MM.1S (cell line): ENCODE data around the gene COPB1.

Experiments used
- DNase-seq: peaks from one replicate; pipeline ENCODE4 v3.0.0-alpha.2; 2015
- H2AFZ ChIP-seq: fragments of 300-600 bp; sonication (generic); 2 replicates; pipeline ENCODE4 v1.6.0; 2016; ENCODE audit warnings: antibody characterized with exemption, low read length
- H3F3A ChIP-seq: fragments of 300-600 bp; sonication (generic); 2 replicates; pipeline ENCODE4 v1.6.1; 2016; ENCODE audit warnings: mild to moderate bottlenecking, antibody characterized with exemption, low read length, moderate library complexity, mixed read lengths; ENCODE audit not compliant: insufficient read depth
- H3K27ac ChIP-seq: fragments of 300-600 bp; sonication (generic); 2 replicates; pipeline ENCODE4 v1.5.1; 2016; ENCODE audit warnings: mild to moderate bottlenecking, low read length
- H3K27me3 ChIP-seq: fragments of 300-600 bp; sonication (generic); replicated peaks from 2 replicates; pipeline ENCODE4 v1.6.0; 2016; ENCODE audit warnings: low read length; ENCODE audit not compliant: insufficient read depth
- H3K36me3 ChIP-seq: fragments of 300-600 bp; sonication (generic); replicated peaks from 2 replicates; pipeline ENCODE4 v1.6.1; 2016; ENCODE audit warnings: mild to moderate bottlenecking, low read length, mixed read lengths; ENCODE audit not compliant: insufficient read depth
- H3K4me1 ChIP-seq: fragments of 300-600 bp; sonication (generic); 2 replicates; pipeline ENCODE4 v1.6.1; 2016; ENCODE audit warnings: low read length, mixed read lengths
- H3K4me2 ChIP-seq: fragments of 300-600 bp; sonication (generic); 2 replicates; pipeline ENCODE4 v1.6.0; 2016; ENCODE audit warnings: low read depth, low read length
- H3K4me3 ChIP-seq: fragments of 300-600 bp; sonication (generic); 2 replicates; pipeline ENCODE4 v1.5.1; 2016; ENCODE audit warnings: low read length, mixed read lengths
- H3K79me2 ChIP-seq: fragments of 300-600 bp; sonication (generic); 2 replicates; pipeline ENCODE4 v1.6.1; 2016; ENCODE audit warnings: mixed run types, low read length, mixed read lengths
- H3K9ac ChIP-seq: fragments of 300-600 bp; sonication (generic); 2 replicates; pipeline ENCODE4 v1.6.1; 2016; ENCODE audit warnings: low read length, mixed read lengths
- H3K9me2 ChIP-seq: fragments of 300-600 bp; sonication (generic); replicated peaks from 2 replicates; pipeline ENCODE4 v1.6.1; 2016; ENCODE audit warnings: mild to moderate bottlenecking, low read length, mixed read lengths; ENCODE audit not compliant: insufficient read depth
- H3K9me3 ChIP-seq: fragments of 300-600 bp; sonication (generic); replicated peaks from 2 replicates; pipeline ENCODE4 v1.6.1; 2016; ENCODE audit warnings: mild to moderate bottlenecking, low read length, mixed read lengths; ENCODE audit not compliant: insufficient read depth
- H4K20me1 ChIP-seq: fragments of 300-600 bp; sonication (generic); 2 replicates; pipeline ENCODE4 v1.6.1; 2016; ENCODE audit warnings: mild to moderate bottlenecking, low read length, moderate library complexity, mixed read lengths; ENCODE audit not compliant: insufficient read depth
- CTCF ChIP-seq: fragments of 300-600 bp; sonication (generic); IDR thresholded peaks from 2 replicates; pipeline ENCODE4 v1.5.1; 2016; ENCODE audit warnings: antibody characterized with exemption, low read length, mixed read lengths
- EZH2 ChIP-seq: fragments of 300-600 bp; sonication (generic); optimal IDR thresholded peaks from 2 replicates; pipeline ENCODE3; 2017; ENCODE audit warnings: low read depth, mild to moderate bottlenecking, antibody characterized with exemption, low read length, mixed read lengths
- EZH2phosphoT487 ChIP-seq: fragments of 300-600 bp; sonication (generic); IDR thresholded peaks from 2 replicates; pipeline ENCODE4 v1.6.1; 2018; ENCODE audit warnings: antibody characterized with exemption, low read length

Gene COPB1

GRCh38 chr11:14499178-14499559 lies 442 bp downstream of the COPB1 start:
- H2AFZ ChIP-seq: peak overlapping the region; percentile 39; the same call in 1 of the 2 replicates
- H3K27me3 ChIP-seq: no peaks in the 10 kb centered on the region
- no peaks in the 10 kb centered on the region for H3K9me3 ChIP-seq
- TF ChIP-seq EZH2phosphoT487 (no peak), EZH2 (no peak), CTCF (no peak)
- H3K4me2 ChIP-seq: peak overlapping the region; percentile 88
- H3K79me2 ChIP-seq: peaks cover 41% of the 10 kb centered on the region
- no peaks in the 10 kb centered on the region; the same call in 1 of the 2 replicates for H3K36me3 ChIP-seq
- DNase-seq: no peak
- H3K4me3 ChIP-seq: peak overlapping the region; percentile 97
- H3K9me2 ChIP-seq: no peaks in the 10 kb centered on the region
- H3F3A ChIP-seq: peaks cover 28% of the 10 kb centered on the region
- H3K9ac ChIP-seq: peak overlapping the region; percentile 70
- peaks cover 3% of the 10 kb centered on the region; the same call in 1 of the 2 replicates for H3K4me1 ChIP-seq
- no peak overlapping the region; the same call in 1 of the 2 replicates for H3K27ac ChIP-seq
- H4K20me1 ChIP-seq: no peaks in the 10 kb centered on the region

DNA sequence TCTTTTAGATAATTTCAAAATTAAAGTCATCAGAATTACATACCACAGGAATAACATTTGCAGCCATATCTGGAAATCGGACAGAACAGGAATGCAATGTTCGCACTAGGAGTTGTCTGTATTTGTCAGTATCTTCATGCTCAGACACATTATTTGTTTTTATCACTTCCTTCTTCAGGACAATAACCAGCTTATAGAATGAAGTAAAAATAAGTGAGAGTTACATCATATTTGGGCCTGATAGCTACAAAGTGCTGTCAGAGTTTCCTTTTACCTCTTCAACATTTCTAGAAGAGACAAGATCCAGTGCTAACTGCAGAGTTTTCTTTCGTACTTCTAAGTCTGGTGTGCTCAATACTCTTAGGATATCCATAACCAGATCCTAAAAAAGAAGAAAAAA lies 18.9 kb downstream of the COPB1 start:
- no peaks in the 10 kb centered on the region for H3K9me2 ChIP-seq
- TF ChIP-seq EZH2phosphoT487: no peak
- no peak for TF ChIP-seq CTCF
- no peak for TF ChIP-seq EZH2
- H3K36me3 ChIP-seq: peaks cover 28% of the 10 kb centered on the region; the same call in 1 of the 2 replicates
- no peak for DNase-seq
- H4K20me1 ChIP-seq: no peaks in the 10 kb centered on the region
- H3K9ac ChIP-seq: no peak overlapping the region
- no peak overlapping the region for H3K4me2 ChIP-seq
- no peaks in the 10 kb centered on the region for H3K4me1 ChIP-seq
- no peak overlapping the region for H3K4me3 ChIP-seq
- no peaks in the 10 kb centered on the region for H3K79me2 ChIP-seq
- no peak overlapping the region for H3K27ac ChIP-seq
- no peaks in the 10 kb centered on the region for H3K27me3 ChIP-seq
- no peak overlapping the region for H2AFZ ChIP-seq
- no peaks in the 10 kb centered on the region for H3K9me3 ChIP-seq
- no peaks in the 10 kb centered on the region for H3F3A ChIP-seq

DNA sequence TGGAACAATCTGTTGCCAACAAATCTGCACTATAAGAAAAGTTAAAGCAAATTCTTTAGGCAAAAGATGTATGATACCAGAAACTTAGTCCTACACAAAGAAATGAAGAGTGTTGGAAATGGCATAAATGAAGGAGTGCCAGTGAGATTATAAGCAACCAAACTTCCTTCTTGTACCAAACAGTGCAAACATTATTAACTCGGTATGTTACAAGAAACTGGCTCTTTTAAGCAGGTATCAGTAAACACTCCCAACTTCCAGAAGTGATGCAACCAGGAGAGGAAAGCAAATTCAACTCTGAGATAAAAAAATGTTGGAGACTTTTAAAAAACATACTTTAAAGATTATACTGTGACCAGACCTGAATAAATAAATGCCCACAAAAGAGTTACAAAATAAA lies 28.5 kb downstream of the COPB1 start:
- Histone ChIP-seq H3K27me3 (no peaks in the 10 kb centered on the region), H3K9me3 (no peaks in the 10 kb centered on the region), H2AFZ (no peak overlapping the region), H4K20me1 (no peaks in the 10 kb centered on the region), H3K27ac (no peak overlapping the region), H3K4me2 (no peak overlapping the region), H3K79me2 (peaks cover 6% of the 10 kb centered on the region), H3K4me1 (no peaks in the 10 kb centered on the region), H3K4me3 (no peak overlapping the region), H3F3A (no peaks in the 10 kb centered on the region), H3K36me3 (peaks cover 35% of the 10 kb centered on the region), H3K9me2 (no peaks in the 10 kb centered on the region), H3K9ac (no peak overlapping the region)
- TF ChIP-seq EZH2phosphoT487: no peak
- TF ChIP-seq EZH2: no peak
- TF ChIP-seq CTCF: no peak
- DNase-seq: no peak
